Adrenal gland (tissue), 19 donors: ENCODE measurements around the gene ZNF451. TPM values are rescaled to one million over a fixed set of nuclear protein-coding genes. Genes with fewer than 3 reads are reported as not detected.
"Not testable (repeated sequence)": the region's sequence is repeated elsewhere in the genome, so short reads cannot be mapped to it uniquely, and the experiment has no call there.

ENCODE experiments used
- DNase-seq, 7 donors: peaks; one replicate each; pipeline ENCODE4 v3.0.0-alpha.2; 2019 to 2020
- H3K27ac ChIP-seq, 5 donors: fragments of 200-600 bp; sonication (generic) in 4 of 5; 1 replicate in 3 of 5; 2 replicates in 2 of 5; pipeline versions ENCODE4 v1.5.1 to v1.8.0; 2016 to 2020; ENCODE audit warnings: mild to moderate bottlenecking in 1 of 5
- H3K27me3 ChIP-seq: fragments of 200-600 bp; 2 replicates; pipeline ENCODE4 v1.8.0; 2021
- H3K36me3 ChIP-seq, 2 donors: fragments of 200-600 bp; replicated peaks in 1 of 2; 1 replicate in 1 of 2; 2 replicates in 1 of 2; pipeline versions ENCODE4 v1.5.1 to v1.8.0; 2018 to 2022
- H3K4me1 ChIP-seq, 2 donors: fragments of 200-600 bp; replicated peaks in 1 of 2; 1 replicate in 1 of 2; 2 replicates in 1 of 2; pipeline versions ENCODE4 v1.5.1 to v1.8.0; 2018 to 2021
- H3K4me3 ChIP-seq, 4 donors: fragments of 200-600 bp; sonication (generic) in 3 of 4; one replicate each; pipeline ENCODE4 v1.5.1; 2016 to 2018
- H3K9me3 ChIP-seq, 3 donors: fragments of 200-600 bp; sonication (generic) in 1 of 3; replicated peaks in 1 of 3; 1 replicate in 2 of 3; 2 replicates in 1 of 3; pipeline versions ENCODE4 v1.5.1 to v1.8.0; 2016 to 2021
- CTCF ChIP-seq, 6 experiments: fragments of 450-650 bp in 4 of 6; fragments of 200-600 bp in 2 of 6; sonication (generic) in 1 of 6; IDR thresholded peaks; 1 replicate in 5 of 6; 2 replicates in 1 of 6; pipeline versions ENCODE4 v1.5.1 to v1.8.0; 2016 to 2021; ENCODE audit warnings: antibody characterized with exemption in 6 of 6, mild to moderate bottlenecking in 2 of 6, moderate library complexity in 1 of 6
- POLR2A ChIP-seq, 2 donors: fragments of 450-650 bp; IDR thresholded peaks; one replicate each; pipeline ENCODE4 v1.6.1; 2017; ENCODE audit warnings: antibody characterized with exemption in 2 of 2, mild to moderate bottlenecking in 2 of 2, moderate library complexity in 1 of 2
- WGBS, 4 donors: extraction: QIAGEN DNeasy Blood & Tissue Kit in 2 of 4; methylation state at CpG; one replicate each; pipeline versions ENCODE4 v1.1.5 to v1.1.7; 2013 to 2017; 5-methylcytosine and 5-hydroxymethylcytosine counted together
- intact Hi-C, 2 donors: fragments of 100-400 bp; cut with DNase I; formaldehyde crosslinking; loops; one replicate each; pipeline versions ENCODE4 v1.14.1 to v1.15.0; 2022 to 2023
- long read RNA-seq, 10 donors: library from polyadenylated mRNA in 3 of 10; unstranded in 2 of 10; stranded (forward) in 1 of 10; transcript quantifications; one replicate each; pipeline ENCODE4 v2.0.0 and lab custom pipeline, GENCODE V29; 2021 to 2026
- polyA plus RNA-seq, 3 donors: library from polyadenylated mRNA; stranded (reverse); fragments of 200-250 nt in 2 of 3; fragments of 350-450 nt in 1 of 3; fragmentation: Illumina TruSeq in 1 of 3; extraction: RNeasy Lipid Tissue Mini Kit (QIAGEN cat#74804) in 1 of 3; gene quantifications; one replicate each; pipeline ENCODE4 v1.2.3, GENCODE V29; 2013 to 2014
- total RNA-seq, 9 donors: library from RNA; depleted of rRNA in 4 of 9; stranded (reverse); fragments of >200 nt in 4 of 9; fragments of 120-200 nt in 1 of 9; fragmentation: NEBNext Ultra II Directional in 1 of 9; extraction: Animal tissue kit (Norgen Biotek cat#: 25700) in 1 of 9; gene quantifications; one replicate each; pipeline versions ENCODE4 v1.1.0 to v1.2.4, GENCODE V29; 2013 to 2023
- donor health status: healthy with polysubstance abuse.
- donor health status: Bipolar disorder and iron deficiency.
- donor health status: DM: yes; HTN: yes; CAD: no.
- donor health status: DM: no; HTN: no; CAD: no.
- donor health status: DM: no; HTN: no; CAD: no.
- donor health status: DM: yes; HTN: yes; CAD: no.

Gene ZNF451
- total RNA-seq (100 to 1,000 TPM in 1 of 9 donors, 10 to 100 TPM in 8; 19.5 to 111 (median 56.9) TPM), polyA plus RNA-seq (10 to 100 TPM; 27.7 to 39.1 (median 28.0) TPM)
- long read RNA-seq, donor 1, full-length matches to known transcripts = 4 of 4 reads
- long read RNA-seq, donor 1, partial matches to known transcripts = 0 of 4 reads
- long read RNA-seq, donor 1, other reads (novel, unspliced or antisense) = 0 of 4 reads
- long read RNA-seq, donor 2, full-length matches to known transcripts = 6 of 6 reads
- long read RNA-seq, donor 2, partial matches to known transcripts = 0 of 6 reads
- long read RNA-seq, donor 2, other reads (novel, unspliced or antisense) = 0 of 6 reads
- long read RNA-seq, donor 3, full-length matches to known transcripts = 8 of 8 reads
- long read RNA-seq, donor 3, partial matches to known transcripts = 0 of 8 reads
- long read RNA-seq, donor 3, other reads (novel, unspliced or antisense) = 0 of 8 reads
- long read RNA-seq, donor 4, transcript ZNF451-207 (11 exons, 3,402 nt) = major isoform, 5 of 15 reads
- long read RNA-seq, donor 4, partial matches to known transcripts = 6 of 15 reads
- long read RNA-seq, donor 4, other reads (novel, unspliced or antisense) = 3 of 15 reads
- long read RNA-seq, donor 5, full-length matches to known transcripts = 34 of 54 reads
- long read RNA-seq, donor 5, partial matches to known transcripts = 8 of 54 reads
- long read RNA-seq, donor 5, other reads (novel, unspliced or antisense) = 12 of 54 reads
- long read RNA-seq, donor 6, full-length matches to known transcripts = 5 of 14 reads
- long read RNA-seq, donor 6, partial matches to known transcripts = 4 of 14 reads
- long read RNA-seq, donor 6, other reads (novel, unspliced or antisense) = 5 of 14 reads
- long read RNA-seq, donor 7 = 0 reads
- long read RNA-seq, donor 8, full-length matches to known transcripts = 2 of 2 reads
- long read RNA-seq, donor 8, partial matches to known transcripts = 0 of 2 reads
- long read RNA-seq, donor 8, other reads (novel, unspliced or antisense) = 0 of 2 reads
- long read RNA-seq, donor 9, full-length matches to known transcripts = 12 of 30 reads
- long read RNA-seq, donor 9, partial matches to known transcripts = 18 of 30 reads
- long read RNA-seq, donor 9, other reads (novel, unspliced or antisense) = 0 of 30 reads
- long read RNA-seq, donor 10, full-length matches to known transcripts = 2 of 2 reads
- long read RNA-seq, donor 10, partial matches to known transcripts = 0 of 2 reads
- long read RNA-seq, donor 10, other reads (novel, unspliced or antisense) = 0 of 2 reads

- intact Hi-C loops = no loop called here
- Histone ChIP-seq H3K4me1 (peaks cover 8 to 39% of the 10 kb centered on the region in 2 donors), H3K27ac (peak within 1 kb of the TSS in 4 of 5 donors; percentile 71 to 91 (median 89)), H3K27me3 (no peaks in the 10 kb centered on the region), H3K9me3 (no peaks in the 10 kb centered on the region), H3K4me3 (peak within 1 kb of the TSS in 2 of 4 donors; percentile 46 to 58), H3K36me3 (no peaks in the 10 kb centered on the region)
- WGBS, 4 donors = 0 to 1% (median 0%) methylated on average over 19 to 50 of the region's 58 CpGs
- TF ChIP-seq CTCF (IDR thresholded peaks at IDR 0.05) (peak in 1 of 6 experiments; percentile 15), POLR2A (IDR thresholded peaks at IDR 0.05) (peak; percentile 90 to 98)
- DNase-seq = peak; percentile 98 to 99 (median 98)
These were observed at the start of gene ZNF451 for GRCh38 chr6:57089687-57090457. Gene ZNF451 (plus strand): TSS chr6:57090188. CDS start chr6:57090254, 66 bp downstream.

GRCh38 chr6:57044061-57044460 is 45.9 kb upstream of the ZNF451 start:
- intact Hi-C loops = loop anchor here in 1 of 2 donors (10.0 kb wide), 1 partner anchor 271 kb away; the partner anchor contains the start of gene PRIM2
- not testable (repeated sequence) for H3K27me3 ChIP-seq, H3K4me3 ChIP-seq, H3K36me3 ChIP-seq, H3K27ac ChIP-seq, DNase-seq, H3K9me3 ChIP-seq
- WGBS, 4 donors = 74 to 84% (median 78%) methylated on average over 1 of the region's 1 CpG
- H3K4me1 ChIP-seq = peaks cover 0 to 12% of the 10 kb centered on the region in 2 donors

- Histone ChIP-seq H3K4me1 (peaks cover 0 to 17% of the 10 kb centered on the region in 2 donors), H3K4me3 (no peak overlapping the region), H3K9me3 (no peaks in the 10 kb centered on the region), H3K27me3 (no peaks in the 10 kb centered on the region), H3K27ac (no peak overlapping the region), H3K36me3 (no peaks in the 10 kb centered on the region)
- no peak for DNase-seq
- intact Hi-C loops = loop anchor here in 1 of 2 donors (10.0 kb wide), 1 partner anchor 270 kb away; the partner anchor contains the start of gene PRIM2
- 89 to 94% (median 91%) methylated on average over 2 of the region's 2 CpGs for WGBS, 4 donors
- TF ChIP-seq CTCF (IDR thresholded peaks at IDR 0.05) (no peak), POLR2A (IDR thresholded peaks at IDR 0.05) (no peak)
These were observed 45.4 kb upstream of the ZNF451 start for GRCh38 chr6:57044568-57044967.
